ENCODE results near the gene ZNF614.
"Not testable (repeated sequence)": the region's sequence is repeated elsewhere in the genome, so short reads cannot be mapped to it uniquely, and the experiment has no call there.

Gene ZNF614

GRCh38 chr19:51986309-51987291, 41.6 kb downstream of the ZNF614 start, which contains the start of gene ZNF350:
TSS of gene ZNF350 (minus strand) at chr19:51986840. CDS start at chr19:51974360, 12,480 bp downstream.
- peak; percentile 68 to 79 for DNase-seq (ENCODE audit: low read depth in 2 of 2)

- no peak for DNase-seq (ENCODE audit: low read depth in 2 of 2)
These were observed 44.8 kb downstream of the ZNF614 start for GRCh38 chr19:51983361-51983760.

- not testable (repeated sequence) for DNase-seq (ENCODE audit: low read depth in 2 of 2)
These were observed 47.3 kb downstream of the ZNF614 start for GRCh38 chr19:51980926-51981325.

GRCh38 chr19:51980116-51980736, 48.0 kb downstream of the ZNF614 start:
- no peak for DNase-seq (ENCODE audit: low read depth in 2 of 2)

- no peak for DNase-seq (ENCODE audit: low read depth in 2 of 2)
These were observed 49.3 kb downstream of the ZNF614 start for GRCh38 chr19:51978882-51979281.

GRCh38 chr19:51977346-51977745, 50.8 kb downstream of the ZNF614 start:
- no peak for DNase-seq (ENCODE audit: low read depth in 2 of 2)

GRCh38 chr19:51976852-51977251, 51.3 kb downstream of the ZNF614 start:
- DNase-seq (ENCODE audit: low read depth in 2 of 2), result no peak

- not testable (repeated sequence) for DNase-seq (ENCODE audit: low read depth in 2 of 2)
These were observed 52.4 kb downstream of the ZNF614 start for GRCh38 chr19:51975787-51976186.

- no peak for DNase-seq (ENCODE audit: low read depth in 2 of 2)
These were observed 56.6 kb downstream of the ZNF614 start for GRCh38 chr19:51971624-51972023.

GRCh38 chr19:51970718-51971117, 57.5 kb downstream of the ZNF614 start:
- DNase-seq (ENCODE audit: low read depth in 2 of 2), result no peak

GRCh38 chr19:51965583-51965982, 62.6 kb downstream of the ZNF614 start:
- no peak for DNase-seq (ENCODE audit: low read depth in 2 of 2)
